Measurements from ENCODE around the gene ANAPC16.
"Not testable (repeated sequence)": the region's sequence is repeated elsewhere in the genome, so short reads cannot be mapped to it uniquely, and the experiment has no call there.

Gene ANAPC16

DNA sequence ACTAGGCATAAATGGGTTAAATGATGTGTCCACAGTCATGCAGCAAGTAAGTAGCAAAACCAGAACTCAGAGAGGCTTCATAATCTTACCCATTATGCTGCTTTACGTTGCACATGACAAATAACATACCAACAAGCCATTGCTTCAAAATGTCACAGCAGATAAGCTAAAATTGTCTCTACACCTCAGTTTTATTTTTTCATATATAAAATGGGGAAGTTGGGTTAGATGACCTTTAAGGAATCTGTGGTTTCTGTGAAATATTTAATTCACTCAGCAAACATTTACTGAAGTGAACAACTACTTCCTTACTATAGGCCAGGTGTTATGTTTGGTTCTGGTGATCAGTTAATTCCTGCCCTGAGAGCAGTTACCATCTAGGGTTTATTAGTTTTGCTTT is 2.5 kb downstream of the ANAPC16 start:
- no peak for DNase-seq

GRCh38 chr10:72218726-72219125 is 2.9 kb downstream of the ANAPC16 start:
- DNase-seq = no peak

GRCh38 chr10:72219235-72219814 is 3.5 kb downstream of the ANAPC16 start:
- no peak for DNase-seq

DNA sequence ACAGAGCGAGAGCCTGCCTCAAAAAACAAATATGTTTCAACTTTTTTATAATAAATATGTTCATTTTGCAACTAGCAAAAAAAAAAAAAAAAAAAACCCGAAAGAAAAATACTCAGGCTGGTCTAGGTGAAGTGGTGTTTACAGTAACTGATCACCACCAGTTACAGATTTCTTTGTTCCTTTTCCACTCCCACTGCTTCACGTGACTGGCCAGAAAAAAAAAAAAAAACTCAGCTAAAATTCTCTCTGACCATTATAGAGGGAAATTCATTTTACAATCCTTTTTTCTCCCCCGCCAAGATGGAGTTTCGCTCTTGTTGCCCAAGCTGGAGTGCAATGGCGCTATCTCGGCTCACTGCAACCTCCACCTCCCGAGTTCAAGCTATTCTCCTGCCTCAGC is 4.8 kb downstream of the ANAPC16 start:
- no peak for DNase-seq

GRCh38 chr10:72221278-72221677 is 5.5 kb downstream of the ANAPC16 start:
- no peak for DNase-seq

GRCh38 chr10:72223743-72224101 is 7.9 kb downstream of the ANAPC16 start:
- no peak for DNase-seq

GRCh38 chr10:72224191-72224590 is 8.4 kb downstream of the ANAPC16 start:
- not testable (repeated sequence) for DNase-seq

DNA sequence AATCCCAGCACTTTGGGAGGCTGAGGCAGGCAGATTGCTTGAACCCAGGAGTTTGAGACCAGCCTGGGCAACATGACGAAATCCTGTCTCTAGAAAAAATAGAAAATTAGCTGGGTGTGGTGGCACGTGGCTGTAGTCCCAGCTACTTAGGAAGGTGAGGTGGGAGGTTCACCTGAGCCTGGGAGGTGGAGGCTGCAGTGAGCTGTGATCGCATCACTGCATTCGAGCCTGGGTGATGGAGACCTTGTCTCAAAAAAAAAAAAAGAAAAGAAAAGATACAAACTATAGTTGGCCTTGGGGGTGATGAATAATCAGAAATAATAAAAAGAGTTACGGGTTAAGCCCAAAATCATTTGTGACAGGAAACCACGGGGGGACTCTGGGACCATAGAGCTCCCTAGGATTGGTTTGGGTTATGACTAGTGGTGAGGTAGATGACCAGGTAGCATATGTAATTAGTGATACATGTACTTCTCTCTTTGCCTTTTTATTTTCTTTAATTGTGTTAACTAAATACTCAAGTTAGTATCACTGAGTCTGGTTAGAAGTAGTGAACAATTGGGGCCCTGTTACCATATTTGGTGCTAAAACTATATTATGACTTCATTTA is 10.7 kb downstream of the ANAPC16 start:
- DNase-seq = no peak

GRCh38 chr10:72227826-72228225 is 12.0 kb downstream of the ANAPC16 start:
- no peak for DNase-seq

- no peak for DNase-seq
These were observed 12.5 kb downstream of the ANAPC16 start for GRCh38 chr10:72228318-72228751.

DNA sequence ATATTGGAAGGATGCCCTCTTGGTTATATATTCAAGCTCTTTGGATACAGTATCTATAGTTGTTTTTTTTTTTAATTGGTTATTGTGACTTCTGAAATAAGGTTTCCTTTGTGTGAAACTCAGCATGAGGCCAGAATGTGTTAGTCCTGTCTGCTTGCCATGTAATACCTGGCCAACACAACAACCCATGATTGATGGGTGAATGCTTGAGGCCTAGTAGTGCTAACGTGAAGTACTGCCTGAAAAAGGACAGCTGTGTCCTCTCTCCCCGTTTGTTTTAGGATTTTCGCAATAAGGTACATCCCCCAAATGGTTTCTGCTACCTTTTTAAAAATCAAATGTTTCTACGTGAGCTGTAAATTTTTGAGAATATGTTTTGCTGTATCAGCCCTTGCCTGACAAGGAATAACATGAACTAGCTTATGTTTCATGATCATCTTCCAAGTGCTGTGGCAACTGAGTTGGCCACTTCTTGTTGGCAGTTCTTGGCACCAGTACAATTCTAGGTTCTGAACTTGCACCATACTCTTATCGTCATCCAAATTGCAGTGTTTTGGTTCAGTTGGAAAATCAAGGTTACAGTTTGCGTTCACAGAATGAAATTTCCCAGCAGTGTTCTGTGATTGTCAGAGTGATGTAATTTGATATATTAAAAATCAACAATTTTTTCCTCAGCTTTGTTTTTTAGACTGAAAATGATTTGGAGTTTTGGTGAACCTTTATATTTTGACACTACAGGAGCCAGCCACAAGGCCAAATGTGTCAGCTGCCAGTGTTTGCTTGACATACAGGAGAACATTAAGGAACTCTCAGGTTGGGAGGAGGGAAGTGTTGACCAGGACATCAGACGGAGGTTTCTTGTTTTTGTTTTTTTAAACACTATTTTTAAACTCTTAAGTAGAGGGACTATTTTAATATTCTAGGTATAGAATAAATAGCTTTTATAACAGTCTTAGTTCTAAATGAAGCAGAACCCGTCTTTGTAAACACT is 13.7 kb downstream of the ANAPC16 start:
- DNase-seq = no peak

GRCh38 chr10:72233621-72234020 is 17.8 kb downstream of the ANAPC16 start:
- no peak for DNase-seq

DNA sequence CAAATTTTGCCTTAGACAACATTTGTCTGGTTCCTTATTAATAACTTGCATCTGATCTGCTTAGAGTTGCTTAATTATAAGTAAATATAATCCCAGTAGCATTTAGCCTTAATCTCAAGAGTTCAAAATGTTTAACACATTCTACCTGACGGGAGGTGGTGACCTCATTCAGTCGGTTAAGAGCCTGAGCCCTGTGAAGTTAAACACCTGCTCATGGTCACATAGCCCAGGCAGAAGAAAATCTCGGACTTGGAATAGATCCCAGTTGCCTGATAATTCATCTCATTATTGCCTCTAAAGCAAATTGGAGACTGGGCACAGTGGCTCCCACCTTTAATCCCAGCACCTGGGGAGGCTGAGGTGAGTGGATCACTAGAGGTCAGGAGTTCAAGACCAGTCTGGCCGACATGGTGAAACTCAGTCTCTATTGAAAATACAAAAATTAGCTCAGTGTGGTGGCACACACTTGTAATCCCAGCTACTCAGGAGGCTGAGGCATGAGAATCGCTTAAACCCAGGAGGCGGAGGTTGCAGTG is 18.8 kb downstream of the ANAPC16 start:
- no peak for DNase-seq

DNA sequence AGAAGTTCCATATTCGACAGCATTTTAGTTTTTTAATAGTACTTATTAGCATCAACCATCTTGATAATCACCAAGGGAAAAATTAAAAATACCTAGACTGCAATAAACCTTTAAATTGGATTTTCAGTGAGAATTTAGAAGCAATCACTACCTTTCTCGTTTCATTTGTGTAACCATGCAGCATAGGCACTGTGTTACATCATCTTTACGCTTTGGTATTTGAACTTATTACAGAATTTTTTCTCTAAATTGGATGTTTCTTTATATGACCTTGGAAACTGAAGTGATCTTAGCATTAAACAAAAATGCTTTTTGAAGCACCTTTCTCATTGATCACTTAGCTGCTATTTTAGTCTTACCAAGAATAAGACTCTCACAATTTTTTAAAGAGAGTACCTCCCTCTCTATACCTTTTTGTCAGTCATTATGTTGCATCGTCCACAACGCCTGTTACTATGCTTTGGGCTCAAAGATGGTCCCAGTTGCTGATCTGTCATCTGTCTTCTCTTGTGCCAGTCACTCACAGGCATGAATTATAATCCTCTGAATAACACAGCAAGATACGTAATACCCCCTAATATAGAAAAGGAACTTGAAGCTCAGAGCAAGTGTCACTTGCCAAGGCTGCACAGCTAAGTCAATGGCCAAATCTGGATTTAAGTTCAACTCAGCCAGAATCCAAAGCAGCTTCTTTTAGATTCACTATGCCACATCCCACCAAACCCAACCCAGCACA is 19.9 kb downstream of the ANAPC16 start:
- no peak for DNase-seq

- DNase-seq = no peak
These were observed 22.8 kb downstream of the ANAPC16 start for GRCh38 chr10:72238392-72239175.

DNA sequence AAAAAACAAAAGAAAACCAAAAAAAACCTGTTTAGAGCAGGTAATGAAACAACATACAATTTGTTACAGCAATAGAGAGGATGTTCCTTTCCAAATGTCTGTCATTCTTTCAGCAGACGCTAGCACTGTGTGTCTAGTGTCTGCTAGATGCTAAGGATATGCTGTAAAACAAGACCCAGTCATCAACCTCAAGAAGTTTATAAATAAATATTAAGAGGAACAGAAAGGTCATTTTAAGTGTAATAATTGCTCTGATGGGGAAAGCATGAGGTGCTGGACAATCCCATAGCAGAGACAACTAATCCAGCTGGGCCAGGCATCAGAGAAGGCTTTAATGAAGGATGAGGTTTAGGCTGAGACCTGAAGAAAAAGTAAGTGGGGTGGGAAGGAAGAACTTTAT is 23.6 kb downstream of the ANAPC16 start:
- no peak for DNase-seq

DNA sequence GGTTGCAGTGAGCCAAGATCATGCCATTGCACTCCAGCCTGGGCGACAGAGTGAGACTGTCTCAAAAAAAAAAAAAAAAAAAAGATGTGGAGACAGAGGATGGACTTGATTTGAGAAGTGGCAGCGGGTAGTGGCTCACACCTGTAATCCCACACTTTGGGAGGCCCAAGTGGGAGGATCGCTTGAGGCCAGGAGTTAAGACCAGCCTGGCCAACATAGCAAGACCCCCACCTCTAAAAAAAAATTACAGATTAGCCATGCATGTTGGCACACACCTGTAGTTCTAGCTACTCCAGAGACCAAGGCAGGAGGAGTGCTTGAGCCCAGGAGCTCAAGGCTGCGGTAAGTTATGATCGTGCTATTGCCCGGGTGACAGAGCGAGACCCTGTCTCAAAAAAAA is 24.6 kb downstream of the ANAPC16 start:
- no peak for DNase-seq

DNA sequence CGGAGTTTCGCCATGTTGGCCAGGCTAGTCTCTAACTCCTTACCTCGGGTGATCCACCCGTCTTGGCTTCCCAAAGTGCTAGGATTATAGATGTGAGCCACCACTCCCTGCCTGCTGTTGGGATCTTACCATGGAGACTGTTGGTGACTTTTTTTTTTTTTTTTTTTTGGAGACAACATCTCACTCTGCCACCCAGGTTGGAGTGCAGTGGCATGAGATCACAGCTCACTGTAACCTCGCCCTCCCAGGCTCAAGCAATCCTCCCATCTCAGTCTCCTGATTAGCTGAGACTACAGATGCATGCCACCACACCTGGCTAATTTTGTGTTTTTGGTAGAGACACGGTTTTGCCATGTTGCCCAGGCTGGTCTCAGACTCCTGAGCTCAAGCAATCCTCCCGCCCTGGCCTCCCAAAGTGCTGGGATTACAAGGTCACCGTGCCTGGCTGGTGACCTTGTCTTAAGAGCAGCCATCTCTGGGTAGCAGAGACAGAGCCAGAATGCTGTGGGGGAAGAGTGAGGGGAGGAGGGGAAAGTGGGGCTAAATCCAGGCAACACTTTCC is 26.0 kb downstream of the ANAPC16 start:
- DNase-seq = no peak

- DNase-seq = peak; percentile 87
These were observed 26.9 kb downstream of the ANAPC16 start for GRCh38 chr10:72242675-72243074.

GRCh38 chr10:72243822-72244437 is 28.1 kb downstream of the ANAPC16 start:
- peak; percentile 92 for DNase-seq

DNA sequence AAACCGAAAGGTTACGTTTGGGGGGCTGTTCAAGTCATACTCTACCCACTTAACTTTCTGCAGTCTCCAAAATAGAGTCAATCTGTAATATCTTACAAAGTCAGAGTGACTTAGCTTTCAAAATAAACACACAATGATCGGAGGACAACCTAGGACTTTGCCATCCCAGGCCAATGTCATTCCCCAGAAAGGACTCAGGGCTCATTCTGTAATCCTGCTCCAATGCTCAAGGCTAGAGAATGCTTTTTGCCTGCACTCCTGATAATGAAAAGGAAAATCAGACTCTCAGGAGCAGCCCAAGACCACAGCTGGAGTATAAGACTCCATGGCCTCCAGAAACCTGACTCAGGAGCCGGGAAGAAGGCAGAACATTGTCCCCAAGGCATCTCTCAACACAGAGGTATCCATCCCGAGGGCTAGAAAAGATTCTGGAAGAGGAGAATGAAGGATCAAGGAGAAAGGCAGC is 28.8 kb downstream of the ANAPC16 start:
- no peak for DNase-seq

Measured in NCI-H226 (cell line).